ENCODE measurements around the gene SERPINA4.

SERPINA4 gene

GRCh38 chr14:94617366-94617941 is 56.2 kb downstream of the SERPINA4 start:
- no peak for DNase-seq

GRCh38 chr14:94617988-94618822 is 57.0 kb downstream of the SERPINA4 start:
- no peak for DNase-seq

GRCh38 chr14:94619297-94619696 is 58.1 kb downstream of the SERPINA4 start:
- DNase-seq: no peak

All from stimulated activated CD4-positive, alpha-beta T cell treated with anti-CD3 and anti-CD28 coated beads, Interleukin-4, amount 100 ng/mL, for 24 hours (primary cell).